ENCODE measurements around the gene PCK2.

The PCK2 gene

DNA sequence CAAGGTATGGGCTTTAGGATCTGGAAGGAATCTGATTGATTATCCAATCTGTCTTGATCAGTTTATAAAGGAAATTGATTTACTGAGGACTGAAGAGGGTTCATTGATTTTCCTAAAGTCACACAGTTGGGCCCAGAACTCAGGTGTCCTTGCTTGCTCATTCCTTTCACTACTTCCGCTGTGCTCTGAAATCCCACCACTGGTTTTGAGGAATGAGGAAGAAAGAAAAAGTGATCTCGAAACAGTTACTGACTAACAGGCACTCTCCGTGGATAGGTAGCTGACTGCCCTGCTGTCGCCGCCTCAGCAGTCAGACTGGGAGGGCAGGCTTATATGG lies 36.2 kb downstream of the PCK2 start, which contains the start of gene FITM1:
FITM1 (plus strand) TSS at position 280 of the 337 bp plus-strand sequence. CDS start 905 bp downstream, outside the sequence.
- ChIA-PET POLR2A (interaction anchor here (1.3 to 2.2 kb wide), 2 partner anchors 11 to 37 kb away, joined by 3 to 6 read pairs; partner anchors contain the start of genes EMC9 and PCK2), CTCF (no interaction called here)

DNA sequence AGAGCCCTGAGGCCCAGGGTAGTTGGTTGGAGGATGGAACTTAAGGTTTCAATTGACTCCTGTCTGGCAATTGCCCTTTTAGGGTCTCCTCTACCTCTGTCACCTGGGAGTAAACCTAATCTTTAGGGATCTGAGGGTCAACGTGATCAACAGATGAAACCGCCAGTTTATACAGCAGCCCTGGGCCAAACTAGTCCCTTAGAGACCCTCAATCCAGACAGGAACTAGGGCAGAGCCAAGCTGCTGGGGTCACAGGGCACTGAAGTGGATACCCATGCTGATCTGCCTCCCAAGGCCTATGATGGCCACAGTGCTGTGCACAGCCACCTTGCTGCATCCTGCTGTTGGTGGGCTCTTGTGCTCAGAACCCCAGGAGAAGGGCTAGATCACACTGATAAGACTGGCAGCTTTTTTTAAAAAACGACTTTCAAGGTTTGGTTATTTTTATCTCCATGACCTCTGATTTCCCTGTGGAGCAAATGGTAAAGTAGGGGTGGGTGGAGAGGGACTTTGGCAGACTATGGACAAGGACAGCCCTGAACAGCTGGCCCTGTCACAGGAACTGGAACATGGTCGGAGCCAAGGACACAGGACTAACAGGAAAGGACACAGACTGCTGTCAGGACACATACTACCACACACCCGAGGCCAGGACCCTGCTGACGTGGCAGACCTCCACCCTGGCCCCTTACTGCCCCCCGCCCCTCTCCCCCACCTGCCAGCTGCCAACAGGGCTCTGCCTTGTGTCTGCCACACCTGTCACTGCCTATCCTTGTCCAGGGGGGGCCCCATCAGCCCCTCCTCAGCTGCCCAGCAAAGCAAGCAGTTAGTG lies 36.8 kb downstream of the PCK2 start:
- DNase-seq (ENCODE audit: extremely low spot score), result no peak
- TF ChIP-seq LEF1 (IDR thresholded peaks at IDR 0.05; ENCODE audit: borderline replicate concordance), result no peak
- TF ChIP-seq, protein P1, sequence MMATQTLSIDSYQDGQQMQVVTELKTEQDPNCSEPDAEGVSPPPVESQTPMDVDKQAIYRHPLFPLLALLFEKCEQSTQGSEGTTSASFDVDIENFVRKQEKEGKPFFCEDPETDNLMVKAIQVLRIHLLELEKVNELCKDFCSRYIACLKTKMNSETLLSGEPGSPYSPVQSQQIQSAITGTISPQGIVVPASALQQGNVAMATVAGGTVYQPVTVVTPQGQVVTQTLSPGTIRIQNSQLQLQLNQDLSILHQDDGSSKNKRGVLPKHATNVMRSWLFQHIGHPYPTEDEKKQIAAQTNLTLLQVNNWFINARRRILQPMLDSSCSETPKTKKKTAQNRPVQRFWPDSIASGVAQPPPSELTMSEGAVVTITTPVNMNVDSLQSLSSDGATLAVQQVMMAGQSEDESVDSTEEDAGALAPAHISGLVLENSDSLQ (IDR thresholded peaks at IDR 0.05), result no peak
- no peak for TF ChIP-seq TARDBP (IDR thresholded peaks at IDR 0.05)
- TF ChIP-seq L3MBTL2 (conservative IDR thresholded peaks at IDR 0.05), result no peak
- no peak for TF ChIP-seq ELF4 (IDR thresholded peaks at IDR 0.05)
- TF ChIP-seq ZNF384 (IDR thresholded peaks at IDR 0.05), result no peak
- TF ChIP-seq ARNT (IDR thresholded peaks at IDR 0.05), result no peak
- no peak for TF ChIP-seq SUZ12 (IDR thresholded peaks at IDR 0.05)
- no peak for TF ChIP-seq FOXK2 (IDR thresholded peaks at IDR 0.05)
- no peak for TF ChIP-seq CTBP1 (IDR thresholded peaks at IDR 0.05; ENCODE audit: borderline replicate concordance)
- no peak for TF ChIP-seq SP1 (IDR thresholded peaks at IDR 0.05)
- TF ChIP-seq HDGF (IDR thresholded peaks at IDR 0.05; ENCODE audit: borderline replicate concordance), result no peak
- TF ChIP-seq FOXM1 (IDR thresholded peaks at IDR 0.05; ENCODE audit: borderline replicate concordance), result no peak
- no peak for TF ChIP-seq FOXA1 (IDR thresholded peaks at IDR 0.05)
- TF ChIP-seq BHLHE40 (IDR thresholded peaks at IDR 0.05; ENCODE audit: borderline replicate concordance), result no peak
- TF ChIP-seq NFRKB (IDR thresholded peaks at IDR 0.05), result no peak
- CTCF ChIA-PET, result no interaction called here
- POLR2A ChIA-PET, result interaction anchor here (1.3 to 4.2 kb wide), 3 partner anchors 10 to 37 kb away, joined by 3 to 22 read pairs (median 6); partner anchors contain the start of genes DCAF11, EMC9, NRL and PCK2

More for the DNA sequence above, 36.2 kb downstream of the PCK2 start, which contains the start of gene FITM1:
- TF ChIP-seq SP1 (IDR thresholded peaks at IDR 0.05) (no peak), NFRKB (IDR thresholded peaks at IDR 0.05) (no peak), FOXK2 (IDR thresholded peaks at IDR 0.05) (no peak)
- TF ChIP-seq, protein P1 (IDR thresholded peaks at IDR 0.05), result no peak
- DNase-seq (ENCODE audit: extremely low spot score), result no peak

DNA sequence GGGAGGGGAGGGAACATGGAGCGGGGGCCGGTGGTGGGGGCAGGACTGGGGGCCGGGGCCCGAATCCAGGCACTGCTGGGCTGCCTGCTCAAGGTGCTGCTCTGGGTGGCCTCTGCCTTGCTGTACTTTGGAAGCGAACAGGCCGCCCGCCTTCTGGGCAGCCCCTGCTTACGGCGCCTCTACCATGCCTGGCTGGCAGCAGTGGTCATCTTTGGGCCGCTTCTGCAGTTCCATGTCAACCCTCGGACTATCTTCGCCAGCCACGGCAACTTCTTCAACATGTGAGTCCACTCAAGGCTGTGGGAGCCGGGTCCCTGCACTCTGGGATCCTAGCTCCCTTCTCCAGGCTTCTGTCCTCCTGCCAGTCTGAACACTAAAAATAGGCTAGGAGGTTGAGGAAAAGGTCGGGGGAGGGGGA lies 37.4 kb downstream of the PCK2 start:
- DNase-seq (ENCODE audit: extremely low spot score), result no peak
- CTCF ChIA-PET, result no interaction called here
- POLR2A ChIA-PET, result interaction anchor here (1.3 to 4.2 kb wide), 2 partner anchors 17 to 38 kb away, joined by 3 to 22 read pairs; partner anchors contain the start of genes DCAF11, NRL and PCK2
- TF ChIP-seq HDGF (IDR thresholded peaks at IDR 0.05; ENCODE audit: borderline replicate concordance), result no peak
- no peak for TF ChIP-seq FOXA1 (IDR thresholded peaks at IDR 0.05)
- TF ChIP-seq SUZ12 (IDR thresholded peaks at IDR 0.05), result no peak

DNA sequence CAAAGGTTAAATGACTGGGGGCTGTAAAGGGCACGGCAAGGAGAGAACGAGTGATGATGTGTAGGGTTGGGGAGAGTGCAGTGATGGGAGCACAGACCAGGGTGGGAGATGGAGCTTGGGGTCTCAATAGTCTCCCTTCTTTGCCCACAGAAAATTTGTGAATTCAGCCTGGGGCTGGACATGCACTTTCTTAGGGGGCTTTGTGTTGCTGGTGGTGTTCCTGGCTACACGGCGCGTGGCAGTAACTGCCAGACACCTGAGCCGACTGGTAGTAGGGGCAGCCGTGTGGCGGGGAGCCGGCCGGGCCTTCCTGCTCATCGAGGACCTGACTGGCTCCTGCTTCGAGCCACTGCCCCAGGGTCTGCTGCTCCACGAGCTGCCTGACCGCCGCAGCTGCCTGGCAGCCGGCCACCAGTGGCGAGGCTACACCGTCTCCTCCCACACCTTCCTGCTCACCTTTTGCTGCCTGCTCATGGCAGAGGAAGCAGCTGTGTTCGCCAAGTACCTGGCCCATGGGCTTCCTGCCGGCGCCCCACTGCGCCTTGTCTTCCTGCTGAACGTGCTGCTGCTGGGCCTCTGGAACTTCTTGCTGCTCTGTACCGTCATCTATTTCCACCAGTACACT lies 38.1 kb downstream of the PCK2 start:
- CTCF ChIA-PET, result no interaction called here
- no peak for DNase-seq (ENCODE audit: extremely low spot score)
- POLR2A ChIA-PET, result interaction anchor here (4.2 kb wide), 1 partner anchor 18 kb away, joined by 22 read pairs; the partner anchor contains the start of genes DCAF11 and NRL
- TF ChIP-seq, protein P1 (IDR thresholded peaks at IDR 0.05), result no peak
- no peak for TF ChIP-seq NFRKB (IDR thresholded peaks at IDR 0.05)
- TF ChIP-seq CTBP1 (IDR thresholded peaks at IDR 0.05; ENCODE audit: borderline replicate concordance), result no peak
- TF ChIP-seq LEF1 (IDR thresholded peaks at IDR 0.05; ENCODE audit: borderline replicate concordance), result no peak
- TF ChIP-seq SUZ12 (IDR thresholded peaks at IDR 0.05), result no peak
- no peak for TF ChIP-seq SP1 (IDR thresholded peaks at IDR 0.05)
- no peak for TF ChIP-seq TARDBP (IDR thresholded peaks at IDR 0.05)
- TF ChIP-seq L3MBTL2 (conservative IDR thresholded peaks at IDR 0.05), result no peak
- TF ChIP-seq FOXM1 (IDR thresholded peaks at IDR 0.05; ENCODE audit: borderline replicate concordance), result no peak
- no peak for TF ChIP-seq ELF4 (IDR thresholded peaks at IDR 0.05)

DNA sequence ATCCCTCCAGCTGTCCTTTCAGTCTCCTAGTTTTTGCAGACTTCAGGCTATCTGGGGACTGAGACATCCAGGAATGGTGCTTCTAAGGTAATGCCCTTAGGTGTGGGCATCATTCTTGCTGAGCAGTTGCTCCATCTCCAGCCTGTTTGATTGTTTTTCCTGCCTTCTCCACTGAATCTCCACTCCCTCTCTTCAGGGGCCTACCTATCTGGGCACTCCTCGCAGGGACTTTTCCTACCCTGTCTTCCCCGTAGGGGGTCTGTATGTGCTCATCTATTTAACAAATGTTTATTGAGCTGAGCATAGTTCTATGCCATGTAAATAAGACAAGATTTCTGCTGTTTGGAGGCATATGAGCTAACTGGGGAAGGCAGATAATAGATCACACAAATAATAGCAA lies 38.9 kb downstream of the PCK2 start:
- TF ChIP-seq, protein P1 (IDR thresholded peaks at IDR 0.05), result no peak
- TF ChIP-seq ZNF384 (IDR thresholded peaks at IDR 0.05) (no peak), ELF4 (IDR thresholded peaks at IDR 0.05) (no peak), CTBP1 (IDR thresholded peaks at IDR 0.05; ENCODE audit: borderline replicate concordance) (no peak), BHLHE40 (IDR thresholded peaks at IDR 0.05; ENCODE audit: borderline replicate concordance) (no peak), FOXA1 (IDR thresholded peaks at IDR 0.05) (no peak), FOXM1 (IDR thresholded peaks at IDR 0.05; ENCODE audit: borderline replicate concordance) (no peak), TARDBP (IDR thresholded peaks at IDR 0.05) (no peak), SUZ12 (IDR thresholded peaks at IDR 0.05) (no peak), LEF1 (IDR thresholded peaks at IDR 0.05; ENCODE audit: borderline replicate concordance) (no peak)
- POLR2A ChIA-PET, result interaction anchor here (1.6 to 4.2 kb wide), 2 partner anchors 9 to 19 kb away, joined by 4 to 22 read pairs; partner anchors contain the start of genes DCAF11 and NRL
- no peak for DNase-seq (ENCODE audit: extremely low spot score)
- CTCF ChIA-PET, result interaction anchor here (0.7 to 1.3 kb wide), 2 partner anchors 8 to 24 kb away, joined by 4 read pairs; partner anchors contain the start of gene EMC9
